ENCODE data around the gene UBE2K. TPM values are rescaled to one million over a fixed set of nuclear protein-coding genes. Genes with fewer than 3 reads are reported as not detected.
A peak's percentile ranks its signal among the peaks of the same experiment; 100 is the strongest.
"Not testable (repeated sequence)": the region's sequence is repeated elsewhere in the genome, so short reads cannot be mapped to it uniquely, and the experiment has no call there.

UBE2K gene
- total RNA-seq, 2 experiments from 2014 or later: 92.7 to 102 TPM

DNA sequence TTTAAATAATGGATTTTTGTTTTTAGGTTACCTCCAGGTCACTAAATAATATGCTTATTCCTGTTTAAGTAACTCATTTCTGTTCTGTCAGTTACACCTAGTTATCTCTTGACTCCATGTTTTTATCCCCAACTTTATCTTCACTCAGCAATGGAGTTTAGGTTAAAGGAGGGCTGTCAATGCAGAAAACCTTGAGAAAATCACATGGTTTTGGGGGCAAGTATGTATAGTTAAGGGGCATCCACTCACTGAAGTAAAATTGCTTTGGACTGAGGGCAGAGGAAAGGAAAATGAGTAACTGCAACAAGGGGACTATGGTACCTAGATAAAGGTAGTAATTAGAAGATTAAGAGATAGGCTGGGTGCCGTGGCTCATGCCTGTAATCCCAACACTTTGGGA lies 87.1 kb downstream of the UBE2K start:
- Mint-ChIP-seq H3K4me3 (no peak overlapping the region), H3K36me3 (no peaks in the 10 kb centered on the region), H3K27ac (no peak overlapping the region), H3K4me1 (peaks cover 3% of the 10 kb centered on the region), H3K27me3 (no peaks in the 10 kb centered on the region), H3K9me3 (peaks cover 2% of the 10 kb centered on the region)
- no peak for DNase-seq

DNA sequence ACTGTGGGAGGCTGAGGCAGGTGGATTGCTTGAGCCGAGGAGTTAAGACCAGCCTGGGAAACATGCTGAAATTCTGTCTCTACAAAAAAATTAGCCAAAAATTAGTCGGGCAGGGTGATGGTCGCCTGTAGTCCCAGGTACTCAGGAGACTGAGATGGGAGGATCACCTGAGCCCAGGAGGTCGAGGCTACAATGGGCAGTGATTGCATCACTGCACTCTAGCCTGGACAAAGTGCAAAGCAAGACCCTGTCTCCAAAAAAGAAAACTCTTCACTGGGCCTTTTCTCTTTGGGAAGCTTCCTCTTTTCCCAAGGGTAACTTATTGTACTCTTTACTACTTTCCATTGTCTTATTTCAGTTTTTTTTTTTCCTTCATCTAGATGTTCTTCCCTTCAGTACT lies 88.9 kb downstream of the UBE2K start:
- Mint-ChIP-seq H3K36me3 (no peaks in the 10 kb centered on the region), H3K27me3 (no peaks in the 10 kb centered on the region), H3K9me3 (peaks cover 2% of the 10 kb centered on the region), H3K27ac (no peak overlapping the region), H3K4me3 (no peak overlapping the region), H3K4me1 (no peaks in the 10 kb centered on the region)
- no peak for DNase-seq

DNA sequence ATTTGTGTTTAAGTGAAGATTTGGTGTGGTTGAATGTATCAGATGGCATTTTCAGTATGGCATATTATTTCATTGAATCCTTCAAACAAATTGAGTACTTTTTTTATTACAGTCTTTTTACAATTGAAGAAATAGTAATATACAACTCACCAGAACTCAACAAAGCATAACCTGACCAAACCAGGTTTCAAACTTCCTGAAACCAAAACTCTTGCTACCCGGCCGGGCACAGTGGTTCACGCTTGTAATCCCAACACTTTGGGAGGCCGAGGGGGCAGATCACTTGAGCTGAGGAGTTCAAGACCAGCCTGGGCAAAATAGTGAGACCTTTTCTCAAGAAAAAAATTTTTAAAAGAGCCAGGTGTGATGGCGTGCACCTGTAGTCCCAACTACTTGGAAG lies 94.2 kb downstream of the UBE2K start:
- Mint-ChIP-seq H3K4me3 (no peak overlapping the region), H3K4me1 (no peaks in the 10 kb centered on the region), H3K27me3 (no peaks in the 10 kb centered on the region), H3K27ac (no peak overlapping the region), H3K9me3 (peaks cover 2% of the 10 kb centered on the region), H3K36me3 (no peaks in the 10 kb centered on the region)
- no peak for DNase-seq

DNA sequence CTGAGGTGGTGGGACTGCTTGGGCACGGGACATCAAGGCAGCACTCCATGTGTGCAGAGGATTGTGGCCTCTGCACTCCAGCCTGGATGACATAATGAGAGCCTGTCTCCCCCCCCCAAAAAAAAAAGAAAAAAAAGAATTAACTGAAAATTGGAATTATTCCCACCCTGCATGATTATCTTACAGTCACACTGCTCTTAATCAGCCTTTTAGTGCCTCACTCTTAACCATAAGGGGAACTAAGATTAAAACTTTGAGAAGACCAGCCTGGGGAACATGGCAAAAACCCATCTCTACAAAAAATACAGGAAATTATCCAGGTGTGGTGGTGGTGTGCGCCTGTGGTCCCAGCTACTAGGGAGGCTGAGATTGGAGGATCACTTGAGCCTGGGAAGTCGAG lies 94.6 kb downstream of the UBE2K start:
- H3K27me3 Mint-ChIP-seq: no peaks in the 10 kb centered on the region
- no peaks in the 10 kb centered on the region for H3K4me1 Mint-ChIP-seq

DNA sequence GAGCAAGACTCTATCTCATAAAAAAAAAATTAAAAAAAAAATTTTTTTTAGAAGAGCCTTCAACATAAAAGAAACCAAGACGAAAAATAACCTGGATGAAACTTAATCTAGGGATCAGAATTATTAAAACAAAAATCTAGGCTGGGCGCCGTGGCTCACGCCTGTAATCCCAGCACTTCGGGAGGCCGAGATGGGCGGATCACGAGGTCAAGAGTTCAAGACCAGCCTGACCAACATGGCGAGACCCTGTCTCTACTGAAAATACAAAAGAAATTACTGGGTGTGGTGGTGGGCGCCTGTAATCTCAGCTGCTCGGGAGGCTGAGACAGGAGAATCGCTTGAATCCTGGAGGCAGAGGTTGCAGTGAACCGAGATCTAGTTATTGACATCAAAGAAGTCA lies 95.0 kb downstream of the UBE2K start:
- H3K27ac Mint-ChIP-seq, H3K9me3 Mint-ChIP-seq, H3K4me3 Mint-ChIP-seq, H3K27me3 Mint-ChIP-seq, DNase-seq, H3K36me3 Mint-ChIP-seq, H3K4me1 Mint-ChIP-seq: not testable (repeated sequence)

More for the DNA sequence above, 94.6 kb downstream of the UBE2K start:
- Mint-ChIP-seq H3K4me3 (no peak overlapping the region), H3K9me3 (peaks cover 2% of the 10 kb centered on the region), H3K27ac (no peak overlapping the region), H3K36me3 (no peaks in the 10 kb centered on the region)
- no peak for DNase-seq

DNA sequence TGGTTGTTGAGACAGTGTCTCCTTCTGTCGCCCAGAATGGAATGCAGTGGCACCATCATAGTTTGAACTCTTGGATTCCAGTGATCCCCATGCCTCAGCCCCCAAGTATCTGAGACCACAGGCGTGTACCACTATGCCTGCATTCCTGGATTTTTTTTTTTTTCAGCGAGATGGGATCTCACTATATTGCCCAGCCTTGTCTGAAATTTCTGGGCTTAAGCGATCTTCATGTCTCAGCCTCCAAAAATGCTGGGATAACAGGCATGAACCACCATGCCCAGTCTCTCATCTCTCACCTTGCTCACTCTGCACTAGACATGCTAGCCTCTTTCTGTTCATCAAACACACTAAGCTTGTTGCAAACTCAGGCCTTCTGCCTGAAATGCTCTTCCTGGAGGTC lies 104.1 kb downstream of the UBE2K start:
- no peaks in the 10 kb centered on the region for H3K9me3 Mint-ChIP-seq

DNA sequence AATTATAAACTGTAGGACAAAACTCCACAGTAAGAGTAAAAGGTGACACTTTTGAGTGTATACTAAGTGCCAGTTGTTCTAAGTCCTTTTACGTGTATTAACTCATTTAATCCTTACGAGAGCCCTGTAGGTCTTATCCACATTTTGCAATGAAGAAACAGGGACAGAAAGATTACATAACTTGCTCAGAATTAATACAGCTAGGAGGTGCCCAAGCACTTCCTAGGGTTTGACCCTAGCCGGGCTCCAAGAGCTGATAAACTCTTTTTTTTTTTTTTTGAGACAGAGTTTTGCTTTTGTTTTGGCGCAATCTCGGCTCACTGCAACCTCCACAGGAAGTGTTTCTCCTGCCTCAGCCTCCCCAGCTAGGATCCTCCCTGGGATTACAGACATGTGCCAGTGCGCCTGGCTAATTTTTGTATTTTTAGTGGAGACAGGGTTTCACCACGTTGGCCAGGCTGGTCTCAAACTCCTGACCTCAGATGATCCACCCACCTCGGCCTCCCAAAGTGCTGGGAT lies 110.4 kb downstream of the UBE2K start:
- Mint-ChIP-seq H3K27me3 (peaks cover 8% of the 10 kb centered on the region), H3K9me3 (peaks cover 13% of the 10 kb centered on the region), H3K4me1 (peaks cover 4% of the 10 kb centered on the region), H3K4me3 (no peak overlapping the region), H3K36me3 (peaks cover 9% of the 10 kb centered on the region), H3K27ac (no peak overlapping the region)
- no peak for DNase-seq

More for the DNA sequence above, 104.1 kb downstream of the UBE2K start:
- Mint-ChIP-seq H3K27me3 (no peaks in the 10 kb centered on the region), H3K27ac (no peak overlapping the region), H3K36me3 (no peaks in the 10 kb centered on the region), H3K4me3 (no peak overlapping the region), H3K4me1 (no peaks in the 10 kb centered on the region)
- no peak for DNase-seq

DNA sequence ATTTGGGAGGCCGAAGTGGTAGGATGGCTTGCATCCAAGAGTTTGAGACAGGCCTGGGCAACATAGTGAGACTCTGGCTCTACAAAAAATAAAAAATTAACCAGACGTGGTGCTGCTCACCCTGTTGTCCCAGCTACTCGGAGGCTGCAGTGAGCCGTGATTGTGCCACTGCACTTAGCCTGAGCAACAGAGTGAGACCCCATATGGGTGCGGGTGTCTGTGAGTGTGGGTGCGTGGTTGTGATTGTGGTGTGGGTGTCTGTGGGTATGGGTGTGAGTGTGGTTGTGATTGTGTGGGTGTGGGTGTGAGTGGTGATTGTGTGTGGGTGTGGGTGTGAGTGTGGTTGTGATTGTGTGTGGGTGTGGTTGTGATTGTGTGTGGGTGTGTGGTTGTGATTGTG lies 114.6 kb downstream of the UBE2K start:
- peaks cover 20% of the 10 kb centered on the region for H3K36me3 Mint-ChIP-seq
- H3K27ac Mint-ChIP-seq: peak overlapping the region; percentile 88
- peak; percentile 15 for DNase-seq
- peaks cover 25% of the 10 kb centered on the region for H3K9me3 Mint-ChIP-seq
- H3K27me3 Mint-ChIP-seq: peaks cover 12% of the 10 kb centered on the region
- peaks cover 7% of the 10 kb centered on the region for H3K4me1 Mint-ChIP-seq
- peak overlapping the region; percentile 52 for H3K4me3 Mint-ChIP-seq

DNA sequence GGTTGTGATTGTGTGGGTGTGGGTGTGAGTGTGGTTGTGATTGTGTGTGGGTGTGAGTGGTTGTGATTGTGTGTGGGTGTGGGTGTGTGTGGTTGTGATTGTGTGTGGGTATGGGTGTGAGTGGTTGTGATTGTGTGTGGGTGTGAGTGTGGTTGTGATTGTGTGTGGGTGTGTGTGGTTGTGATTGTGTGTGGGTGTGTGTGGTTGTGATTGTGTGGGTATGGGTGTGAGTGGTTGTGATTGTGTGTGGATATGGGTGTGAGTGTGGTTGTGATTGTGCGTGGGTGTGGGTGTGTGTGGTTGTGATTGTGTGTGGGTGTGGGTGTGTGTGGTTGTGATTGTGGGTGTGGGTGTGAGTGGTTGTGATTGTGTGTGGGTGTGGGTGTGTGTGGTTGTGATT lies 115.1 kb downstream of the UBE2K start:
- not testable (repeated sequence) for DNase-seq, H3K4me3 Mint-ChIP-seq, H3K4me1 Mint-ChIP-seq
- peaks cover 20% of the 10 kb centered on the region for H3K36me3 Mint-ChIP-seq
- H3K27ac Mint-ChIP-seq: peak overlapping the region; percentile 73
- peaks cover 12% of the 10 kb centered on the region for H3K27me3 Mint-ChIP-seq
- H3K9me3 Mint-ChIP-seq: peaks cover 25% of the 10 kb centered on the region

DNA sequence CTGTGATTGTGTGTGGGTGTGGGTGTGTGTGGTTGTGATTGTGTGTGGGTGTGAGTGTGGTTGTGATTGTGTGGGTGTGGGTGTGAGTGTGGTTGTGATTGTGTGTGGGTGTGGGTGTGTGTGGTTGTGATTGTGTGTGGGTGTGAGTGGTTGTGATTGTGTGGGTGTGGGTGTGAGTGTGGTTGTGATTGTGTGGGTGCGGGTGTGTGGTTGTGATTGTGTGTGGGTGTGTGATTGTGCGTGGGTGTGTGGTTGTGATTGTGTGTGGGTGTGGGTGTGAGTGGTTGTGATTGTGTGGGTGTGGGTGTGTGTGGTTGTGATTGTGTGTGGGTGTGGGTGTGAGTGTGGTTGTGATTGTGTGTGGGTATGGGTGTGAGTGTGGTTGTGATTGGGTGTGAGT lies 115.8 kb downstream of the UBE2K start:
- peaks cover 20% of the 10 kb centered on the region for H3K36me3 Mint-ChIP-seq
- peaks cover 25% of the 10 kb centered on the region for H3K9me3 Mint-ChIP-seq
- H3K4me1 Mint-ChIP-seq, H3K4me3 Mint-ChIP-seq, DNase-seq: not testable (repeated sequence)
- peaks cover 12% of the 10 kb centered on the region for H3K27me3 Mint-ChIP-seq
- peak overlapping the region; percentile 86 for H3K27ac Mint-ChIP-seq

DNA sequence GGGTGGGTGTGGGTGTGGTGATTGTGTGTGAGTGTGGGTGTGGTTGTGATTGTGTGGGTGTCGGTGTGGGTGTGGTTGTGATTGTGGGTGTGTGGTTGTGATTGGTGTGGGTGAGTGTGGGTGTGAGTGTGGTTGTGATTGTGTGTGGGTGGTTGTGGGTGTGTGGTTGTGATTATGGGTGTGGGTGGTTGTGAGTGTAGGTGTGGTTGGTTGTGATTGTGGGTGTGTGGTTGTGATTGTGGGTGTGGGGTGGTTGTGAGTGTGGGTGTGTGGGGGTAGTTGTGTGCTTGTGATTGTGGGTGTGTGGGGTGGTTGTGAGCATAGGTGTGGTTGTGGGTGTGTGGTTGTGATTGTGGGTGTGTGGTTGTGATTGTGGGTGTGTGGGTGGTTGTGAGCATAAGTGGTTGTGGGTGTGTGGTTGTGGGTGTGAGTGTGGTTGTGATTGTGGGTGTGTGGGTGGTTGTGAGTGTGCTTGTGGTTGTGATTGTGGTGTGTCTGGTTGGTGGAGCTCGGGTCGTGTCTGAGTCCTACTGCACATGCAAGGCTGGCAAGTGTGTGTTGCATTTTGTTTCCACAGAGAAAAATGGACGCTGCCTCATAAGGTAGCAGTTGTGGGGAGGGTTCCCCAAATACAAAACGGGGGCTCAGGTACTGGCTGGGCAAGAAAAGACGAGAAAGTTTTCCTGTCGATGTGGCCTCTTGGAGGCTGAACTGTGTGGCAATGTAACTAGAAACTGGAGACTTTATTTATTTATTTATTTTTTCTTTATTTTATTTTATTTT lies 116.7 kb downstream of the UBE2K start:
- Mint-ChIP-seq H3K9me3 (peaks cover 23% of the 10 kb centered on the region), H3K36me3 (peaks cover 20% of the 10 kb centered on the region), H3K4me3 (peak overlapping the region; percentile 24), H3K4me1 (peaks cover 7% of the 10 kb centered on the region), H3K27ac (peak overlapping the region; percentile 86), H3K27me3 (peaks cover 12% of the 10 kb centered on the region)
- peak; percentile 7 for DNase-seq

DNA sequence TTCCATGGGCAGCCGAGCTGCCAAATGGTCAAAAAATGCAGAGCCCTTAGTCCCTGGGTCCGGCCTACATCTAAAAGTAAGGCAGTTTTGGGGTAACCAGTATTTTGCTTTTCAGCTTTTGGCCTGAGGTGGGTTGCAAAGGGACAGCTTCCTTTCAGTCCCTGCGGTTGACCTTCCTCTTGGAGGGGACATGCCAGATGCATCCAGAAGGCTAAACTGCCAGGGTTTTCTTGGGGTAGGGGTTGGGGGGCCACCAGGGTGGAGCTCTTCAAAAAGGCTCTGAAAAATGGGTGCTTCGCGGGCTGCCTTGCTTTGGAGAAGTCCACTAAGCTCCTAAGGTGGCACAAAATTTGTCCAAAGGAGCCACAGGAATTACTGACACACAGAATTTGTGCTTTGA lies 120.7 kb downstream of the UBE2K start:
- no peak overlapping the region for H3K4me3 Mint-ChIP-seq
- H3K36me3 Mint-ChIP-seq: peaks cover 13% of the 10 kb centered on the region
- peaks cover 3% of the 10 kb centered on the region for H3K4me1 Mint-ChIP-seq
- H3K27me3 Mint-ChIP-seq: peaks cover 4% of the 10 kb centered on the region
- H3K27ac Mint-ChIP-seq: no peak overlapping the region
- DNase-seq: no peak
- H3K9me3 Mint-ChIP-seq: peaks cover 11% of the 10 kb centered on the region

DNA sequence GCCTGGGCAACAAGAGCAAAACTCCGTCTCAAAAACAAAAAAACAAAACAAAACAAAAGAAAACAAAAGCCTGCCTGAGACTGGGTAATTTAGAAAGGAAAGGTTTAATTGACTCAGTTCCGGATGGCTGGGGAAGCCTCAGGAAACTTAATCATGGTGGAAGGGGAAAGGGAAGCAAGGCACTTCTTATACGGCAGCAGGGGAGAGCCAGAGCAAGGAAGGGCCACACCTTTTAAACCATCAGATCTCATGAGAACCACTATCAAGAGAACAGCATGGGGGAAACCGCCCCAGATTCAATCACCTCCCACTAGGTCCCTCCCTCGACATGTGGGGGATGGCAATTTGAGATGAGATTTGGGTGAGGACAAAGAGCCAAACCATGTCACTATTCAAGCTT lies 122.2 kb downstream of the UBE2K start:
- DNase-seq: no peak
- H3K27ac Mint-ChIP-seq: peak overlapping the region; percentile 7
- H3K4me3 Mint-ChIP-seq: no peak overlapping the region
- no peaks in the 10 kb centered on the region for H3K27me3 Mint-ChIP-seq
- peaks cover 3% of the 10 kb centered on the region for H3K4me1 Mint-ChIP-seq
- H3K9me3 Mint-ChIP-seq: no peaks in the 10 kb centered on the region
- peaks cover 7% of the 10 kb centered on the region for H3K36me3 Mint-ChIP-seq

DNA sequence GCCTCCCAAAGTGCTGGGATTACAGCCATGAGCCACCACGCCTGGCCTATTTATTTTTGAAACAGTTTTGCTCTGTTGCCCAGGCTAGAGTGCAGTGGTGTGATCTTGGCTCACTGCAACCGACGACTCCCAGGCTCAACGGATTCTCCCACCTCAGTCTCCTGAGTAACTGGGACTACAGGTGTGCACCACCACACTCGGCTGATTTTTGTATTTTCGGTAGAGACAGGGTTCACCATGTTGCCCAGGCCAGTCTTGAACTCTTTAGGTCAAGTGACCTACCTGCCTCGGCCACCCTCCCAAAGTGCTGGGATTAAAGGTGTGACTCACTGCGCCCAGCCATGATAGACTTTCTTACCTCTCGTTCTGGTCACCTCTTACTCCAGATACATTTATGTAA lies 124.0 kb downstream of the UBE2K start:
- H3K27ac Mint-ChIP-seq: peak overlapping the region; percentile 1
- H3K9me3 Mint-ChIP-seq: no peaks in the 10 kb centered on the region
- peaks cover 3% of the 10 kb centered on the region for H3K4me1 Mint-ChIP-seq
- DNase-seq: no peak
- no peaks in the 10 kb centered on the region for H3K27me3 Mint-ChIP-seq
- H3K4me3 Mint-ChIP-seq: no peak overlapping the region
- H3K36me3 Mint-ChIP-seq: peaks cover 9% of the 10 kb centered on the region

DNA sequence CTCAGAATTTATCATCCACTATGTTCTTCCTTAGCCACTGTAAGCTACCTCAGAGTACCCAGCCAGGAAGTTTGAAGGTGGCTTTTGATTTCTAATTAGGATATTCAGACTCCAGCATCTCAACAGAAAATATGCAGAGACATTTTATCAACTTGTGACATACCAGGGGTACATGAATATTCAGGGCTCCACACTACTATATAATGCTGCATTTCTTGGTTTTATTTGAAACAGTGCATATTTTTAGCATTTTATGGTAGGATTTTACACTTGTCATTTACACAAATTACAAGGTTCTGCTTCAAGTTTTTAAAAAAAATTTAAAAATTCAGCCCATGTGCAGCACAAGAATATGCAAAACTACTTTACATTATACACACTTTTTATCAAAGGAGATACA lies 124.7 kb downstream of the UBE2K start:
- Mint-ChIP-seq H3K9me3 (no peaks in the 10 kb centered on the region), H3K36me3 (peaks cover 10% of the 10 kb centered on the region), H3K27me3 (no peaks in the 10 kb centered on the region), H3K4me1 (peaks cover 3% of the 10 kb centered on the region), H3K27ac (no peak overlapping the region), H3K4me3 (no peak overlapping the region)
- no peak for DNase-seq

DNA sequence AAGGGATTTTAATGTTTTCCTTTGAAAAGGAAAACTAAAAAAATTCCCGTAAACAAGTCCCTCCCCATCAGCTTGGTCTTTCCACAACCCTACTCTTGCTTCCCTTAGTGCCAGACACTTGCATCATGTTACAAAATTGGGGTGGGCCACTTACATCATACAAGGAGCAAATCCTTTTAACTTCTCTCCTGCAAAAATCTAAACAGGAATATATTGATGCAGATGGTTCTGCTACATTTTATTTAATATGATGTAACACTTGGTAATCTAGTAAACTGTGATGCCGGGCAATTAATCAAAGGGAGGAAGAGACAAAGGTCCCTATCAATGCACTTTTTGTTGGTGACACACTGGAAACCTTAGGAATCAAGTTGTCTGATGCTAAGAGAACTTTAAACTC lies 125.3 kb downstream of the UBE2K start:
- Mint-ChIP-seq H3K4me1 (peaks cover 3% of the 10 kb centered on the region), H3K27me3 (no peaks in the 10 kb centered on the region), H3K27ac (peak overlapping the region; percentile 31), H3K36me3 (peaks cover 13% of the 10 kb centered on the region), H3K4me3 (no peak overlapping the region), H3K9me3 (no peaks in the 10 kb centered on the region)
- DNase-seq: no peak
